MCF 10A (cell line): ENCODE data around the gene MYD88. TPM values are rescaled to one million over a fixed set of nuclear protein-coding genes. Genes with fewer than 3 reads are reported as not detected.

Experiments
- BruUV-seq: library from RNA; stranded (reverse); fragments of 400-500 nt; replicated peaks from 2 replicates; lab custom pipeline; 2021; lab: Mats Ljungman, UMichigan
- CTCF ChIA-PET: fragments of 300-600 bp; sonication (Branson Sonifier 250); formaldehyde crosslinking; extraction: SDS; loops from one replicate; lab custom pipeline; 2021; ENCODE audit warnings: antibody characterized with exemption, inconsistent platforms; lab: Yijun Ruan, JAX
- POLR2A ChIA-PET: fragments of 300-600, 350-650 bp; sonication (Branson Sonifier 250); formaldehyde crosslinking; extraction: SDS; loops from one replicate; lab custom pipeline; 2020; ENCODE audit warnings: antibody characterized with exemption, inconsistent platforms; lab: Yijun Ruan, JAX
- DNase-seq: peaks from one replicate; pipeline ENCODE4 v3.0.0-alpha.2; 2018; ENCODE audit not compliant: unreplicated experiment
- H3K27ac Mint-ChIP-seq: one replicate; pipeline ENCODE4 v1.8.0; 2022; ENCODE audit warnings: mild to moderate bottlenecking, low read depth, mixed read lengths; ENCODE audit not compliant: unreplicated experiment
- H3K27me3 Mint-ChIP-seq: one replicate; pipeline ENCODE4 v1.8.0; 2022; ENCODE audit warnings: mixed read lengths; ENCODE audit not compliant: insufficient read depth, unreplicated experiment
- H3K36me3 Mint-ChIP-seq: one replicate; pipeline ENCODE4 v1.8.0; 2022; ENCODE audit warnings: mild to moderate bottlenecking, moderate library complexity, mixed read lengths; ENCODE audit not compliant: insufficient read depth, unreplicated experiment
- H3K4me1 Mint-ChIP-seq: one replicate; pipeline ENCODE4 v1.8.0; 2022; ENCODE audit warnings: mixed read lengths; ENCODE audit not compliant: insufficient read depth, unreplicated experiment
- H3K4me3 Mint-ChIP-seq: one replicate; pipeline ENCODE4 v1.8.0; 2022; ENCODE audit warnings: mild to moderate bottlenecking, moderate library complexity, mixed read lengths; ENCODE audit not compliant: unreplicated experiment
- H3K9me3 Mint-ChIP-seq: one replicate; pipeline ENCODE4 v1.8.0; 2022; ENCODE audit warnings: mixed read lengths; ENCODE audit not compliant: unreplicated experiment
- CTCF ChIP-seq: fragments of 200-600 bp; IDR thresholded peaks from one replicate; pipeline ENCODE4 v1.8.0; 2022; ENCODE audit warnings: antibody characterized with exemption, mild to moderate bottlenecking; ENCODE audit not compliant: unreplicated experiment
- intact Hi-C: fragments of 100-400 bp; cut with micrococcal nuclease; formaldehyde crosslinking; loops from 2 replicates; pipeline ENCODE4 v1.14.1; 2022
- total RNA-seq: library from RNA; stranded (reverse); gene quantifications from 2 replicates; pipeline ENCODE4 v1.2.3, GENCODE V29; 2022

MYD88 gene
- total RNA-seq, 1 experiment from 2014 or later = 19.7 TPM

GRCh38 chr3:38150780-38151528 is 12.5 kb downstream of the MYD88 start:
- Mint-ChIP-seq H3K27ac (peak overlapping the region; percentile 75), H3K27me3 (no peaks in the 10 kb centered on the region), H3K4me3 (no peak overlapping the region), H3K36me3 (no peaks in the 10 kb centered on the region), H3K9me3 (peaks cover 13% of the 10 kb centered on the region), H3K4me1 (peaks cover 19% of the 10 kb centered on the region)
- intact Hi-C loops = no loop called here
- no TSS peak for BruUV-seq
- ChIA-PET CTCF (interaction anchor here (0.7 to 1.2 kb wide), 2 partner anchors 9 to 1006 kb away, joined by 3 read pairs; no protein-coding TSS in a partner anchor), POLR2A (interaction anchor here (1.2 to 10.5 kb wide), 3 partner anchors 11 to 75 kb away, joined by 3 to 199 read pairs (median 131); partner anchors contain the start of genes ACAA1, MYD88 and OXSR1)
- no peak for TF ChIP-seq CTCF
- no peak for DNase-seq

GRCh38 chr3:38151667-38152265 is 13.3 kb downstream of the MYD88 start:
- H3K9me3 Mint-ChIP-seq = peaks cover 5% of the 10 kb centered on the region
- H3K4me1 Mint-ChIP-seq = peaks cover 19% of the 10 kb centered on the region
- H3K27me3 Mint-ChIP-seq = no peaks in the 10 kb centered on the region
- CTCF ChIA-PET = interaction anchor here (0.7 to 2.2 kb wide), 3 partner anchors 10 to 1005 kb away, joined by 3 to 10 read pairs (median 3); no protein-coding TSS in a partner anchor
- TF ChIP-seq CTCF = no peak
- no peak for DNase-seq
- H3K4me3 Mint-ChIP-seq = no peak overlapping the region
- no TSS peak for BruUV-seq
- intact Hi-C loops = no loop called here
- peak overlapping the region; percentile 75 for H3K27ac Mint-ChIP-seq
- POLR2A ChIA-PET = interaction anchor here (1.2 to 10.5 kb wide), 3 partner anchors 12 to 74 kb away, joined by 3 to 199 read pairs (median 131); partner anchors contain the start of genes ACAA1, MYD88 and OXSR1
- H3K36me3 Mint-ChIP-seq = no peaks in the 10 kb centered on the region

- BruUV-seq = no TSS peak
- no peak overlapping the region for H3K27ac Mint-ChIP-seq
- CTCF ChIA-PET = interaction anchor here (0.5 to 2.2 kb wide), 5 partner anchors 10 to 273 kb away, joined by 3 to 10 read pairs (median 4); partner anchors contain the start of gene ACAA1
Measured at GRCh38 chr3:38152609-38153008, 14.1 kb downstream of the MYD88 start.

More at GRCh38 chr3:38152609-38153008, 14.1 kb downstream of the MYD88 start:
- intact Hi-C loops = no loop called here
- Mint-ChIP-seq H3K9me3 (no peaks in the 10 kb centered on the region), H3K4me1 (peaks cover 23% of the 10 kb centered on the region), H3K36me3 (no peaks in the 10 kb centered on the region), H3K27me3 (no peaks in the 10 kb centered on the region), H3K4me3 (no peak overlapping the region)
- no peak for TF ChIP-seq CTCF
- no peak for DNase-seq
- POLR2A ChIA-PET = interaction anchor here (0.6 to 10.5 kb wide), 3 partner anchors 12 to 66 kb away, joined by 3 to 199 read pairs (median 131); partner anchors contain the start of genes ACAA1, MYD88 and OXSR1
